RCC 7860 (cell line): ENCODE results near the gene TECPR1.
A peak's percentile ranks its signal among the peaks of the same experiment; 100 is the strongest.

Experiments used
- DNase-seq: peaks from one replicate; pipeline ENCODE4 v3.0.0-alpha.2; 2015; ENCODE audit warnings: low spot score
- FAIRE-seq: peaks from 2 replicates; lab custom pipeline; 2012; peaks lifted over from hg19 to GRCh38; lab: Jason Lieb, UNC

Gene TECPR1

DNA sequence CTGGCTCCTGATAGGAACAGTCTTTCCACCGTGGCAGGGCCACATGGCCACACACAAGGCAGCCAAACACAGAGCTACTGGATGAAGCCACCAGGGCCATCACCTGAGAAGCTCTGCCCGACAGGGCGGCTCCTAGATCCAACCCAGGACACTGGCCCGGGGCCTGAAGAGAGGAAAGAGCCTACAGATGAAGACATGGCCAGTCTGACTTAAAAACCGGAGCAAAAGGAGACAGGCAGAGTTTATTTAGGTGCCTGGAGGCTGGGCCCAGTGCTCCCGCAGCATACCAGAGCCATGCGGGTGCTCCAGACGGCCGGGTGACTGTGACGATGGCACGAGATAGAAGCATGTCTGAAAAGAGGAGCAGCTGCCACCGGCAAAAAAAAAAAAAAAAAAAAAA, 3.9 kb downstream of the TECPR1 start:
- no peak for DNase-seq
- FAIRE-seq: no peak

- FAIRE-seq: no peak
- no peak for DNase-seq
These were observed 7.2 kb downstream of the TECPR1 start for GRCh38 chr7:98244871-98245270.

- FAIRE-seq (no peak), DNase-seq (no peak)
These were observed 9.1 kb downstream of the TECPR1 start for GRCh38 chr7:98242934-98243333.

- DNase-seq (no peak), FAIRE-seq (no peak)
These were observed 9.7 kb downstream of the TECPR1 start for GRCh38 chr7:98242342-98242741.

- no peak for DNase-seq
- FAIRE-seq: no peak
These were observed 10.3 kb downstream of the TECPR1 start for GRCh38 chr7:98241674-98242241.

- DNase-seq (no peak), FAIRE-seq (no peak)
These were observed 10.9 kb downstream of the TECPR1 start for GRCh38 chr7:98240961-98241673.

- DNase-seq (peak; percentile 24), FAIRE-seq (no peak)
These were observed 13.1 kb downstream of the TECPR1 start for GRCh38 chr7:98238976-98239375.

GRCh38 chr7:98238076-98238475, 14.0 kb downstream of the TECPR1 start:
- DNase-seq: no peak
- FAIRE-seq: no peak

DNA sequence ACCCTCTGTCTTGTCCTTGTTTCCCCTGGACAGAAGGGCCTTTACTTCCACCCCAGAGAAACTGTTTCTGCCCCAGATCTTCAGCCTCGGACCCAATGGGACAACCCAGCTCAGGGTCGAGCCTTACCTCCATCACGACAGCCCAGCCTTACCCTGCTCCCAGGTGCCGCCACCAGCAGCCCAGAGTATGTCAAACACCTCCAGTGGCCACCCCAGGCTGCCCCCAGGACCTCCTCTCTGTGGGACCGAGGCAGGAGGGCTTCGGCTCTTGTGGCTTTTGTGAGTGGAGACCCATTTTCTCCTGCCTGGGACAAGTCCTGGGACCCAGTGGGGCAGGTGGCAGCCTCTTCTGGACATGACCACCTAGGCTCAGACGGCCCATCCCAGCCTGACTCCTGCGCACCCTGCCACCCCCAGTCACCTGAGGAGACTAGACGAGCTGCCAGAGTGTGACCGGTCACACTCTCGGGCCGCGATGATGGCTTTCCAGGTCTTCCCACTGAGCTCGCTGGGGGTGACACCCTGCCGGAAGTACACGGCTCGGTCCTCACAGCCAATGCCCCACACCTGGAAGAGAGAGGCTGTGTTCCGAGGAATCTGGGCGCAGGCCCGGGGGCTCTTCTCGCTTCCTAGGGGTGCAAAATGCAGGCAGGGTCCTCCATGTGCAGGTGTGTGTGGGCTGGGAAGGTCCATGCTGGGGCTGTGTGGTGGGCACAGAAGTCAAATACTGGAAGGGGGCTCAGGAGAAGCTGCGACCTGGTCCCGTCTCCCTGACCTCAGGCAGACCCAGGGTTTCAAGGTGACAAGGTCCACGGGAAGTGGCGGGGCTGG, 15.5 kb downstream of the TECPR1 start:
- DNase-seq: no peak
- no peak for FAIRE-seq

GRCh38 chr7:98235901-98236300, 16.1 kb downstream of the TECPR1 start:
- FAIRE-seq (no peak), DNase-seq (no peak)

DNA sequence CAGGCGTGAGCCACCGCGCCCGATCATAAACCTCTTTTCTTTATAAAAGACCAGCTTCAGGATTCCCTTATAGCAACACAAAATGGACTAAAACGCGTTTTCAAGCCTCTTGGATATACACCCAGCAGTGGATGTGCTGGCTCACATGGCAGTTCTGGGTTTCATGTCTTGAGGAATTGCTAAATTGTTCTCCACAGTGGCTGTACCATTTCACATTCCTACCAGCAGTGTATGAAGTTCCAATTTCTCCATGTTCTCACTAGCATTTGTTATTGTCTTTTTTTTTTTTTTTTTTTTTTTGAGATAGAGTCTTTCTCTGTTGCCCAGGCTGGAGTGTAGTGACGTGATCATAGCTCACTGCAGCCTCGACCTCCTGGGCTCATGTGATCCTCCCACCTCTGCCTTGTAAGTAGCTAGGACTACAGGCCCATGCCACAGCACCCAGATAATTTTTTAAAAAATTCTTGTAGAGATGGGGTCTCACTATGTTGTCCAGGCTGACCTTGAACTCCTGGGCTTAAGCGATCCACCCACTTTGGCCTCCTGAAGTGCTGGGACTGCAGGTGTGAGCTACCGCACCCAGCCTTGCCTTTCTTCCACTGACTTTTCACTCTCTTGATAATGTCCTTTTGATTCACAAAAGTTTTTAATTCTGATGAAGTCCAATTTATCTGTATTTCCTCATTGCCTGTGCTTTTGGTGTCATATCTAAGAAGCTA, 17.4 kb downstream of the TECPR1 start:
- FAIRE-seq (no peak), DNase-seq (no peak)

DNA sequence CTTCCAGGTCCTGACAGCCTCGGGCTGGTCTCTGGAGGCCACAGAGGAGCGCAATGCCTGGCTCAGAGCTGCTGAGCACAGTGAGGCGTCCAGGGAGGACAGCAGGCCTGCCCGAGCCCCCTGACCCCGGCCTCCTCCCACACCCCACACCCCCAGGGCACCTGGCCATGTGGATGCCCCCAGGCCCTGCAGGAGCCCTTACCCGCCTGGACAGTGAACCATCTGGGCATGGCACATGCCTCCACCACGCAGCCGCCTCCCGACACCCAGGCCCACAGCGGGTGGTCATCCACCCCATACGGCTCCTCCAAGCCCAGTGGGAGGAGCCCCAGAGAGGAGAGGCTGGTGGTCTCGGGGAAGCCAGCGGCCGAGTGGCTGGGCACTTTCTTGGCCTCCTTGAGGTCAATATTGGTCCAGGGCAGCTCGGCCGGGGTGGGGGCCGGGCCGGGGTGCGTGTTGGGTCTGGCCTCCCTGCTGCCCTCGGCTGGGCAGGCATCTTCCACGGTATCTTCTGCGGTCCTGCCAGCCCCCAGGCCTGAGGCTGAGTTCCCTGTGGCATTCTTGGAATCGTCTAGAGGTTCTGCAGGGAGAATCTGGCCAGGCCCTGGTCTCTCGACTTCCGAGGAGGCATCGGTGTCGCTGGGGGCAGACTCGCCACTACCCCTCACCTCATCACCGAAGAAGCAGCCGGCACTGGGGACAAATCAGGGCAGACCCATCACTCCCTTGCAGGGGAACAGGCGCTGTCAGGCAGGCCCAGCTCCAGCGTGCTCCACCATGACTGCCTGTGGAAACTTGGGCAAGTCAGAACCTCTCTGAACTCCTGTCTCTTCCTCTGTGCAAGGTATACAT, 18.6 kb downstream of the TECPR1 start:
- DNase-seq (no peak), FAIRE-seq (no peak)

GRCh38 chr7:98232799-98233198, 19.2 kb downstream of the TECPR1 start:
- DNase-seq: no peak
- FAIRE-seq: no peak

DNA sequence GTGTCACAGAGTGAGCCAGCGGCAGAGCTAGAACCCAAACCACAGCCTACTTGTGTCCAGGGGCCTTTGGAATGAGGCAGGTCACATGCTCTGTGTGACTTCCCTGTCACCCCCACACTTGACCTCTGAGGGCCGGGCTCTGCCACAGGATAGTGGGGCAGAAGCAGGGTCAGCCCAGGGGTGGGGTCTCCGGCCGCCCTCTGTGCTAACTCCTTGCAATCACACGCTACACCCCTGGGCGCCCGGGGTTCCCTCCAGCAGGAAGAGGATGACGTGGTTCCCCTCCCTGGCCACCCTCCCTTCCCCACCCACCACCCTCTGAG, 19.8 kb downstream of the TECPR1 start:
- DNase-seq (no peak), FAIRE-seq (no peak)

- FAIRE-seq: no peak
- no peak for DNase-seq
These were observed 20.4 kb downstream of the TECPR1 start for GRCh38 chr7:98231493-98232262.

DNA sequence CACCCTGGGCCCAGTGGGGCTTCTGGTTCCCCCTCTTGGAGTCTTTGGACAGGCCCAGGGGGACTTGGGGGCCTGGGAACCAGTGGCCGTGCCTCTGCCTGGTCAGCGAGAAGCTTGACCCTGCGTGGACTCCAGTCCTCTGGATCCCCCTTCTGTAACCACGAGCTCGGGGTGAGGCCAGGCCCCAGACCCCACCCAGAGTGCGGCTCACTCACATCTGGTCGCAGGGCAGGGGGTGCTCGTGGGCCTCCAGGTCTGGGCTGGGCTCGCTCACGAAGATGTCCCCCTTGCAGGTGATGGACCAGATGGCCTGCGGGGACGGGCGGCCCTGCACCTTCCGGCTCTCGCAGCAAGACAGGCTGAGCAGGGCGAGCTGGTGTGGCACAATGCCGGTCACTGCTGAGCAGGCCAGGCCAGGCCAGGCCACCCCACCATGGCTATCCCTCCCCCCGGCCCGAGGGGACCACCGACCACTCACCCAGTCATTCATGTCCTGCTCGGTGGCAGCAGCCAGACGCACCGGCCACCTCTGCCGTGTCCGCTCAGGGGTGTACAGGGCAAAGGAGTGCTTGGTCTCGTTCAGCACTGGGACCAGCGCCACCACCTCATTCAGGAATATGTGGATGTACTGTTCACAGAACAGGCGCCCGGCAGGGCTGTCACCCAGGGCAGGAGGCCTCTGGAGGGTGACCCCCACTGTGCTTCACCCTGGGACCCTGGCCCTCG, 21.1 kb downstream of the TECPR1 start:
- DNase-seq: no peak
- FAIRE-seq: no peak

GRCh38 chr7:98229991-98230745, 21.9 kb downstream of the TECPR1 start:
- DNase-seq (no peak), FAIRE-seq (no peak)

DNA sequence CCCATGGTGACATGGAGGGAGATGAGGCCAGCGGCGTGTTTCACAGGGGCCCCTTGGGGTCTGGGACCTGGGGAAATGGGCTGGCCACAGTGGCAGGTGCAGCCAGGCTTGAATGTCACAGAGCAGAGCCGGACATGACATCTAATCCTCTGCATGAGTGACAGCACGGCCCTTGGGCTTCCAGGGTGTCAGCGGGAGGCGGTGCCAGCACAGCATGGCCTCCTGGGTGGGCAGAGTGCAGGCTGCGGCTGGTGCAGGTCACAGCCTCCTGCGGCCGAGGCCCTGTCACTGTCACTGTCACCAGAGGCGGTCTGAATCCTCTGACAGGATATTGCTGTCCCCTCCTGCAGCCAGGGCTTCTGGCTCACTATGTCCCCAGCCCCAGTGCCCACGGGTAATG, 22.6 kb downstream of the TECPR1 start:
- DNase-seq: no peak
- FAIRE-seq: no peak
